Measurements from ENCODE around the gene LRRFIP1.

Gene LRRFIP1

GRCh38 chr2:237623428-237624403 is 3.7 kb upstream of the LRRFIP1 start:
- DNase-seq: no peak

GRCh38 chr2:237624565-237624964 is 2.8 kb upstream of the LRRFIP1 start:
- DNase-seq: no peak

- no peak for DNase-seq
These were observed 2.1 kb upstream of the LRRFIP1 start for GRCh38 chr2:237625216-237625705.

GRCh38 chr2:237625777-237626176 is 1.6 kb upstream of the LRRFIP1 start:
- DNase-seq: no peak

GRCh38 chr2:237626813-237627440 is 460 bp upstream of the LRRFIP1 start:
- DNase-seq: no peak

GRCh38 chr2:237628247-237629187 is 1.1 kb downstream of the LRRFIP1 start:
- no peak for DNase-seq

- no peak for DNase-seq
These were observed 1.8 kb downstream of the LRRFIP1 start for GRCh38 chr2:237629188-237629534.

- no peak for DNase-seq
These were observed 2.4 kb downstream of the LRRFIP1 start for GRCh38 chr2:237629739-237630138.

GRCh38 chr2:237630216-237631000 is 3.0 kb downstream of the LRRFIP1 start:
- DNase-seq: no peak

- no peak for DNase-seq
These were observed 3.8 kb downstream of the LRRFIP1 start for GRCh38 chr2:237631007-237631785.

- no peak for DNase-seq
These were observed 4.6 kb downstream of the LRRFIP1 start for GRCh38 chr2:237631801-237632585.

- DNase-seq: no peak
These were observed 5.7 kb downstream of the LRRFIP1 start for GRCh38 chr2:237633061-237633561.

GRCh38 chr2:237636578-237636977 is 9.2 kb downstream of the LRRFIP1 start:
- DNase-seq: no peak

GRCh38 chr2:237637429-237638135 is 10.2 kb downstream of the LRRFIP1 start:
- no peak for DNase-seq

GRCh38 chr2:237638176-237638575 is 10.8 kb downstream of the LRRFIP1 start:
- DNase-seq: no peak

- DNase-seq: no peak
These were observed 11.9 kb downstream of the LRRFIP1 start for GRCh38 chr2:237639052-237639835.

GRCh38 chr2:237639836-237640220 is 12.4 kb downstream of the LRRFIP1 start:
- no peak for DNase-seq

- DNase-seq: no peak
These were observed 13.2 kb downstream of the LRRFIP1 start for GRCh38 chr2:237640493-237640998.
